Stimulated activated CD8-positive, alpha-beta memory T cell treated with anti-CD3 and anti-CD28 coated beads, Interleukin-12 subunit alpha, Interleukin-12 subunit beta, amount 100 ng/mL, for 1 hour (primary cell): ENCODE data around the gene TXNIP.

Experiments used
- DNase-seq: peaks from one replicate; pipeline ENCODE4 v3.0.0-alpha.2; 2020; ENCODE audit warnings: low read depth

TXNIP gene

DNA sequence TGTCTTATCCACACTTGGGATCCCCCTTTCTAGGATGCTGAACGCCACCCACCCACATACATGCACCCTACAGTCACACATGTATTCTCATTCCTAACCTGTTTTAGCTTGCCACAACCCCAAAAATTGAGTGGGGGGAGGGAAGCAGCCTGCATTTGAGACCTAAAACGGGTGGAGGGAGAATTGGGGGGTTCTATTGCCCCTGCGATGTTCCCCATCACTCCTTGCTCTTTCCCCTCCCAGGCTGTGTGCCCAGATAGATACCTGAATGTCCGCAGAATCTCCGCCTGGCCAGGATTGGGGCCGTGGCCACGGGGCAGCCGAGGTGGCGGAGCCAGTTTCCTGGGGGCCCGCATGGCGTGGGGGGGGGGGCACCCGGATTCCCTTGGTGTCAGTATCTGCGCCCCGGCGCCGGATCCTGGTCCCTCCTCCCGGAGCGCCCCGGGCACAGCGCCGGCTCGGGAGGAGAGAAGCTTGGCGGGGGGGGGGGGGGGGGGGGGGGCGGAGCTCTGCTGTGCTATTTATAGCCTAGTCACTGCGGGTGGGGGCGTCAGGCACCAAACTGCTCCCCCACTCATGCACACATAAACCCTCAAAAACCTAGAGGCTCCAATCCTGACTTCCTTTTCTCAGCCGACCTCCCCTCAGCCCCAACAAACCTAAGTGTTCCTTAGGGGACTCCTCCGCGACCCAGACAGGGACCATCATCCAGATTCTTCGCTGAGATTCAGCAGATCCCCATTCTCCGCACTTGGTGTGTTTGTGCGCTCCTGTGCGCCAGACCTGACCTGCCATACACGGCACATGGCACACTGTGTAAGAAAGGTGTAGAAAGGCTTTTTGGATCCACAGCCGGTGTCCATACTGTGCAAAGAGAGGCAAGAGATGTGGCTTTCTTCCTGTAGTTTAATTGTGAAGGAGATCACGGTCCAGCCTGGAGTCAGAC lies 33.9 kb downstream of the TXNIP start:
- no peak for DNase-seq

DNA sequence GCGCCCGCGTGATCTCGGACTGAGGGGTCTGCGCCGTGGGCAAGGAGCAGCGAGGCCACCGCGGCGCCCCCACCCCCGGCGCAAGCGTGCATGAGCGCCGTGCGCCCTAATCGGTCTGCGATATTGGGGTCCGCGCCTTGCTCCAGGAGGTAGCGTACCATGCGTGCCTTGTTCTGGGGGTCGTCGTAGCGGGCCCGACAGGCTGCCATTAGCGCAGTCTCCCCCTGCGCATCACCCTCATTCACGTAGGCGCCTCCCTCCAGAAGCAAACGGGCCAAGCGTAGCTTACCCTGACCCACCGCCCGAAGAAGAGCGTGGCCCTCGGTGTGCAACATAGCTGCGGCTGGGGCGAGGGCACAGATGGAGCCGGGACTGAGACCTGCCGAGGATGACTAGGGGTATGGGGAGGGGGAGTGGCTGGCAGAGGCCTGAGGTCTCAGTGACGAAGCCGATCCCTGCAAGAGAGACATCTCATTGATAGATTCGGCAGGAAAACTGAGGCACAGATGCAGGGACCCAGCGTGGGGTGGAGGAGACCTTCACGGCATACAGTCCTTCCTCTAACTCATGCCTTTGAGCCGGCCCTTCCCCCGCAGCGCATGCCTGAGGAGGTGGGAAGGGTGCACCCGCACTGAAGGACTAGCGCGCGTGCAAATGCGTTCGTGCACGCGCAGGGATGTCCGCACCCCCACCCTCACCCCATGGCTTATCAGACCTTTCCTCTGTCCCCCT lies 34.8 kb downstream of the TXNIP start:
- DNase-seq: no peak

DNA sequence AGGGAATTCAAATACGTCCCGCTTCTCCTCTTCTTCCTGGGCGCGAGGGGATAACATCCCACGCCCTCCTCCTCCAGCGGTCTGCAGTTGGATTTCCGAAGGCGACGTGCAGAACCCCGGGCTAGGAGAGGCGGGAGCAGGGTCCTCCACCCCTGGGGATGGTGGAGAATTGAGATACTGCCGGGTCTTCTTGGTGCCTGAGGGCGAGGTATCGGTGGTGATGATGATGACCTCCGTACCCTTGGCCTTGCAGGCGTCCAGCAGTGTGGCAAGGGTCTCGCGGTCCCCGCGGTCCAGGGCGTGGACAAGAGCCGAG lies 35.3 kb downstream of the TXNIP start:
- no peak for DNase-seq

DNA sequence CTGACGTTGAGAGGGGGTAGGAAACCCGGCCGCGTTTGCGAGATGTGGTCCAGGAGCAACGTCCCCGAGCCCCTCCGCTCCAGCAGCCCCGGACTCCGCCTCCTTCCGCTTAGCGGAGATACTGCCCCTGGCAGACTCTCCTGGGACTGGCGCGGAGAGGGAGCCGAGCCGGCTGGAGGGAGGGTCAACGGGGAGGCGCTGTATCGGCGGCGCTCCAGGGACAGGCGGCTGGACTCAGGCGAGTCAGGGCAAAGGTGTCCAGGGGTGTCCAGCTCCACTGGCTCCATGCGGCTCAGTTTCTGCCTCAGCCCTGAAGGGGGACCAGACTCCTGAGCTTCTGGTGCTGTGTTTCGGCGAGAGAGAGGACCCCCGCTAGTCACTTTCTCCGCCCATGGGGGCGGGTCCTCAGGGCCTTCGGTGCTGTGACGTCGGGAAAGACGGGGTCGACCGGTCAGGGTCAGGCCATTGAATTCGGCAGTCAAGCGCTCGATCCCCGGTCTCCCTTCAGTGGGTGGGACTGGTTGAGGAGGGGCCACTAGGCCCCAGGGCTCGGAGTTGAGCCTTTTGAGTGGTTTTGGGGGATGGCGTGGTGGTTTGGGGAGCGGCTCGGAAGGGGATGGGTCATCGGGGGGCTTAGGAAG lies 35.8 kb downstream of the TXNIP start:
- DNase-seq: no peak

DNA sequence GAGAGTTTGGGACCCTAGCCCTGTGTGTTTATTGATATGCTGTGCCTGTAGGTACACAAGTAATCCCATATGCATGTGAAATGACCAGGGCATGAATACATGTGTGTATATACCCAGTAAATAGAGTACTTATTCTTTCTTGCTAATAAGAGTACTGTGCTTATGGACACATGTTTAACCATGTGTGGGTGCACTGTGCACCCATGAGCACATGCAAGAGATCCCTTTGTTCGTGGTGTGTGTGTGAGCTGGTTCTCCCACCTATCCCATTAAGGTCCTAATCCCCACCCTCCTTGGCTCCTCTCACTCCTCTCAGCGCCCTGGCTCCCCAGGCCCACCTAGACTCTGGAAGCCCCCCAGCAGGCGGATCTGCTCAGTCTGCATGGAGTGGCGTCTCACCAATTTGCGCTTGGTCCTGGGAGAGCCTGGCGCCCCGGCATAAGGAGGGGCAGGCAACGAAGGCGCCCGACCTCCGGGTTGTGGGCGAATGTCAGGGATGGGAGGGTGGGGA lies 36.4 kb downstream of the TXNIP start:
- no peak for DNase-seq

DNA sequence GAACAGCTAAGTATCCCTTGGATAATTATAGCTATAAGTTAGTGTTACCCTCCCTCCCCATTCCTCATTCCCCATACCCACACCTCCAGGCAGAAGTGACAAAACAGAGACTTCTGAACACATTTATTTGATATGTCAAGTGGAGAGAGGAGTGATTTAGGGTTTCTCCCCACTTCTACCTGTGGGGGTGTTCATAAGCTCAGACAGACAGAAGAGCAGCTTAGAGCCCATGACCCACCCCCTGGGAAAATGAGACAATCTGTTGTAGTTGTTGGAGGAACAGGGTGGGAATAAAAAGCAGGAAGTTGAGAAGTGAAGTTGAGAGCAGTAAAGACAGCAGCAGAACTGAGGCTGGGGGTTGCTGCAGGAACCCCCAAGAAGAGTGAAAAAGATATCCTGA lies 37.0 kb downstream of the TXNIP start:
- DNase-seq: no peak

DNA sequence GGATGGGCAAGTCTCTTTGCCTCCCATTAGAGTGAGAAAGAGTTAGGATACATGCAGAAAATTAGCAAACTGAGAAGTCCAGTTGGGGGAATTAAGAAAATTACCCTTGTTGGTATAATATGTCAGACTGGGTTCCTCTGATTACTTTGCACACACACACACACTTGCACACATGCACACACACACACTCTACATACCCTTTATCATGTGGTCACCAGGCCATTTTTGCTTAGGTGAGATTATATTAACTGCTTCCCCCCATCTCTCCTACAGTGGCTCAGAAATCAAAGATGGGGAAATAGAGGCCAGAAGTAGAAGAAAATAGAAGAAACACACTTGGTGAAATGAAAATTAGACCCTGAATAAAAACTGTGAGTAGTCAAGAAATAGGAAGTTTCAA lies 37.6 kb downstream of the TXNIP start:
- no peak for DNase-seq

DNA sequence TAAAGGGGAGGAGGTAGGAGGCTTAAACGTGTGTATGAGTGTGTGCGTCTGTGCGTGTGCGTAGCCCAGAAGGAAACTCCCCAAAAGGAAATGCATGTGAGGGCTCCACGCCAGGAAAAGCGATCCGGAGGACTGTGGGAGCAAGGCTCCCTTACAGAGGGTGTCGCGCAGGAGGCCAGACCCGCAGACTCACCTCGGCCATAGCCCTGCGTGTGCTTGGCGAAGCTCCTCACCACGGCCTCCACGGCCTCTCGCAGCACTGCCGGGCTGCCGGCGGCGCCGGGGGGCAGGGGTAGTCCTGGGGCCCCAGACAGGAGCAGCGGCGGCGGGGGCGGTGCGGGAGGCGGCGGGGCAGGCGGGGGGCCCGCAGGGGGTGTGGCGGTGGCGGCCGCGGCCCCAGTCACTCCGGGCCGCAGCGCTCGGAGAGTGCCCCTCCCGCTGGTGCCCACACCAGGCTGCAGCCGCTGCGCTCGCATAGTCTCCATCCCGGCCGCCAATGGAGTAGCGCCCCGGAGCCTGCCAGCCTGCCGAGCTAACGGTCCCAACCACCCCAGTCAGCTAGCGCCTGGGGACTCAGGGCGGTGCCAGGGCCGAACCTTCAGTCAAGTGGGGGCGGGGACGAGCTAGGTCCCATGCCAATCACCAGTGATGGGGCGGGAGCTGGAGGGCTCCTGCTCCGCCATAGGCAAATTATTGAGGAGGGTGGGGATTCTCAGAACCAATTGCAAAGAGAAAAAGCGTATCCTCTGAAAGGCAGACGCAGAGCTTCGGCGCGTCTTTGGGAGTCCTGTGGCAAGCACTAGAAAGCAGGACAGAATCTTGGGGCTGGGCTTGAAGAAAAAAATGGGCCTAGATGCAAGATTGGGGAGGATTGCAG lies 38.7 kb downstream of the TXNIP start, which contains the start of gene LIX1L:
Gene LIX1L (minus strand): TSS at position 575 of the 877 bp plus-strand sequence. CDS start 90 bp downstream, at position 485.
- peak; percentile 89 for DNase-seq

DNA sequence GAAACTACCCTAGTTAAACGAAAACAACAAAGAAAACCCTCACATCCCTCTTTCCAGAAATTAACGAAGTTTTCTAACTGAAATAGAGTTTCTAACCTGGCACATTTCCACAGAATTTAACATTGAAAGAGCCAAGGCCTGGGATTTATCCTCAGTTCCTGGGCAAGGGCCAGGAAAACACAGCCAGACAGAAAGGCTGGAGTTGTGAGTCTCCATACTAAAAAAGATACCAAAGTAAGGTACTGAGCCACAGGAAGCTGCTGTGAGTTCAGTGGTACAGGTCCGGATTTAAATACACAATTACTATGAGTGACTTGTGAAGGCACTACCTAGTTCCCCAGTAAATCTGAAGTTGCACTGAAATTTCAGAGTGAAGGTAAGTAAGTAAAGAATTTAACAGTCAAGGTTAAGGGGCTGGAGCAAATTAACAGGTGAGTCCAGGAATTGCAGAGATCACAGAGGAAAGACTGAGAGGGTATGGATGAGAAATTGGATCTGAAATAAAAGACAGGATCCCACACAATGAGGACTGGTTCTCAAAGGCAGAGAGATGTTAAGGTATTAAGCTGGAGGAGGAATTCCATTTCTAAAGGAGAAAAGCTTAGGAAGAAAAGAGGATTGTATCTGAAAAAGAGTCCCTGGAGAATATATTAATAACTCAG lies 39.5 kb downstream of the TXNIP start:
- no peak for DNase-seq

DNA sequence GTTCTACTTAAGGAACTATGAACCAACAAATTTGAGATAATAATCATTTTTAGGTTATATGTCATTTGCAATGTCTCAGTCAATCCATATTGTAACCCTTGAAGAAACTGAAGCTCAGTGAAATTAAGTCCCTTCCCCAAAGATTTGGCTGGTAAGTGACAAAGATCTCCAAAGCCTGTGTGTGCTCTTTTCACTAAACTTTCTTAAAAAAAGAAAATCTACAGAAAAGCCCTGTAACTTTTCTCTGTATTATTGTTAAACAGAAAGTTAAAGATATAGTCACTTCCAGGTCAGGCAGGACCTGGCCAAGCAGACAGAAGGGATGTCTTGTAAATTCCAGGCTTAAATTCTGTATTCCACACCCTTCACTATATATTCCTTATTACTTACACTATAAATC lies 40.0 kb downstream of the TXNIP start:
- DNase-seq: no peak

DNA sequence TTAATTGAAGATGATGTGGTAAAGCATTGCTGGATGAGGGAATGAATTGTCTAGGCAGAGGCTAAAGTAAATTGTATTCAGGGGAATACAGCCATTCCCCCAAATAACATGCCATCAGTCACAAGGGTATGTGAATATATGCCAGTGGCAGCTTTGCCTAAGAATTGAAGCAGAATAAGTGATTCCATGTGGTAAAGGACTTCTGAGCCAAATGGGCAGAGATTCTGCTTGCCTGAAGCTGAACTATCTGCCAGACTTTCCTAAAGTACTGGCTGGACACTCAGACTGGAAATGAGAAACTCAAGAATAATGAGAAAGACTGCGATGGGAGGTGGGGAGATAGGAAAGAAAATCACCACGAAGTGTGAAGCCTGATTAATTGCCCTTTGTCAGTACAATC lies 40.9 kb downstream of the TXNIP start:
- DNase-seq: no peak

DNA sequence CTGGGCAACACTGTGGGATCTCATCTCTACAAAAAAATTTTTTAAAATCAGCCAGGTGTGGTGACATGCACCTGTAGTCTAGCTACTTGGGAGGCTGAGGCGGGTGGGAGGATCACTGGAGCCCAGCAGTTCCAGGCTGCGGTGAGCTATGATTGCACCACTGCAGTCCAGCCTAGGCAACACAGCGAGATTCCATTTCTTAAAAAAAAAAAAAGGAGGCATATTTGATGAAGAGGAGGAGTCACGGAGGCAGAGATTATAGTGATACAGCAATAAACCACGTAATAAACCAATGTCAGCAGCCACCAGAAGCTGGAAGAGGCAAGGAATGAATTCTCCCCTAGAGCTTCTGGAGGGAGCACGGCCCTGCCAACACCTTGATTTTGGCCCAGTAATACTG lies 42.5 kb downstream of the TXNIP start:
- DNase-seq: no peak

DNA sequence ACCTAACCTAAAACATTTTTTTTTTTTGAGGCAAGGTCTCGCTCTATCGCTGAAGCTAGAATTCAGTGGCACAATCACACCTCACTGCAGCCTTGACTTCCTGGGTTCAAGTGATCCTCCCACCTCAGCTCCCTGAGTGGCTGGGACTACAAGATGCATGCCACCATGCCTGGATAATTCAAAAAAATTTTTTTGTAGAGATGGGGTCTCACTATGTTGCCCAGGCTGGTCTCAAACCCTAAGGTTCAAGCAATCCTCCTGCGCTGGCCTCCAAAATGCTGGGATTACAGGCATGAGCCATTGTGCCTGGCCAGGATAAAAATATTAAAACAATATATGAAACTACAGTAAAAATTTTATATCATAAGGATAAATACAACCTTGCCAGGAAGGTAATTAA lies 43.5 kb downstream of the TXNIP start:
- DNase-seq: no peak

DNA sequence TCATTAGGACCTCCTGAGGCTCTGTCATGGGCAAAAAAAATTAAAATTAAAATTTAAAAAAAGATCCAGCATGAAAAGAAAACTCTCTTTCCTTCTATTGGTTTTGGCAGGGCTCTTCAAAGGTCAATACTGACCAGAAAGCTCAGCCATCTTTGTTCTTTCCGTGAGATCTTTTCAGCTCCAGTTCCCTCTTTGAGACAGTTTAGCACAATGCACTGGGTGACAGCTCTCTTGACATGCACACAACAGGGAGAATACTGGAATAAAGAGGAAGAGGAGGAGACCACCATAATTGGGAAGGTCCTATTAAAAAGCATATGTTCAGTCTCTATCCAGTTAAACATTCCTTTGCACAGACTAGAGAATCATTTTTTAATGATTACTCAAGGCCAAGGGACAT lies 44.9 kb downstream of the TXNIP start:
- no peak for DNase-seq

DNA sequence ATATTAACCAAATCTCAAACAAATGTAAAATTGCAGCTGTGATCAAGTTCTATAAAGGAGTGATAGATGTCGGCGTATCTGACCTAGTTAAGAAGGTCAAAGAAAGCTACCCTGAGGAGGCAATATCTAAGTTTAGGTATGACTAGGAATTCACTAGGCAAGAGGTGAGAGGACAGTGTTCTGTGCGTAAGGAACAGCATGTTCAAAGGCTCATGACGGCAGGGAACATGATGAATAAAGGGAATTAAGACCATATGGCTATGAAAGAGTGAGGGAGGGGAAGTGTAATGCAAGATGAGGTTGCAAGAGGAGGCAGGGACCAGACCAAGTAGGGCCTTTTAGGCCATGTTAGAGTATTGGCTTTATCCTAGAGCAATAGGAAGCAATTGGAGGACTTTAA lies 47.2 kb downstream of the TXNIP start:
- DNase-seq: no peak

DNA sequence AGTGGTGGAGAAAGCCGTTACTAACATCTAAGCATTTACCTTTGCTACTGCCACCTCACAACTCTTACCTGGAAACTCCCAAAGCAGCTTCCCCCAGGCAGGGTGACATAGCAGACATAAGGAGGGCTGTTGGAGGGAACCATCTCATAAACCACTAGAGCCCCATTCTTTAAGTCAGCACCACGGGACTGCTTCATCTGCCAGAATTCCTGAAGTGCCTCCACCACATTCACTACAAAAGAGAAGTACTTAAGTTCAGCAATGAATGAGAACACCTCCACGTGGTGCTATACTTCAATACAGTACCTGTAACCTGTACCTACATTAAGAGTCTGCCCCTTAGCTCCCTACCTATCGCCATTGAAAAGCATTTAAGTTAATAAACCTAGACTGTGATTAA lies 48.8 kb downstream of the TXNIP start:
- no peak for DNase-seq

DNA sequence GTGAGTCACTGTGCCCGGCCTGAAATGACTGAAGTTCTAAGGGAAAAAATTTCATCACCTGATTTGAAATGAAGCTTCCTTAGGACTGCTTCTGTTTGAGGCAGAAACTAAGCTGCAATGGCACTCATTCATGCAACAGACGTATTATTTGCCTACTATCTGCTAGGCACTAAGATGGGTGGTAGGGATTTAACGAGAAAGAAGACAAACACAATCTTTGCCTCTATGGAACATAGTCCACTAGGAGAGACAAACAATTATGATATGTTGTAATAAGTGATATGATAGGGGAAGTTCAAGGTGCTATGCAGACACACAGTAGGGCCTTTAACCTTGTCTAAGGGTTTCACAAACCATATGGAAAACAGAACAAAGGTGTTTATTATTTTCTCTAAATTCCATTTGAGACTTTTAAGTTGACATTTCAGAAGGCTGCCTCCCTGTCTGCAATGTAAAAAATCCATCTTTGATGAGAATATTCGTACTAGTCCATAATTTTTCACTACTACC lies 49.8 kb downstream of the TXNIP start:
- DNase-seq: no peak

DNA sequence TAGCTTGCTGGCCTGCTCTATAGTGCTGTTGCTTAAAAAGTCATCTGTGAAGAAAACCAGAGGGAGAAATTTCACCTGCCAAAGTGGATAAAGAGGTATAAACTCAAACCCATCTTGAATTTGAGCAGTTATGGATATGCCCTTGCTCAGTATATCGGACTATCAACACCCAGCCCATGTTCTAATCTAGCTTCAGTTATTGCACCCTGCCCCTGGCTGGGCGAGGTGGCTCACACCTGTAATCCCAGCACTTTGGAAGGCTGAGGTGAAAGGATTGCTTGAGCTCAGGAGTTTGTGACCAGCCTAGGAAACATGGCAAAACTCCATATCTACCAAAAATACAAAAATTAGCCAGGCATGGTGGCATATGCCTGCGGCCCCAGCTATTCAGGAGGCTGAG lies 51.8 kb downstream of the TXNIP start:
- no peak for DNase-seq

DNA sequence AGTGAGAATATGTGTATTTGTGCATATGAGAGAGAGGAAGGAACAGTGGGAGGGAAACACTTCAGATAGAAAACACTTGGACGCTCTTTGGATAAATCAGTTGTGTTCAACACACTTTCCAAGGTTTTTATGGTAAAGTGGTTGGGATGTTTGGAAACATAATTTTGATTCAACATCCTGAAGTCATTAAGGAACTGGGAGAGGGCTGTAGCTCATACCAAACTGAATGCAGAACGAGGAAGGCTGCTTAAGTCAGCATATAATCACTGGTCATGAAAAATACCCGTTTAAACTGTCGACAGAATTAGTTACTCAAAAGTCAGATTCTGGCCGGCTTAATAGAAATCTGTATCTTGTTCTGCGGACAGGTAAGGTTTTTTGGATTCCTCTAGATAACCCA lies 53.5 kb downstream of the TXNIP start:
- no peak for DNase-seq
